Muscle layer of duodenum (tissue), 2 donors: Measurements from ENCODE around the gene TRERF1.

Experiments
- H3K27ac ChIP-seq: one replicate; pipeline ENCODE4 v1.7.0; 2013; ENCODE audit warnings: mild to moderate bottlenecking, low read length
- H3K27me3 ChIP-seq: one replicate; pipeline ENCODE4 v1.7.0; 2013; ENCODE audit warnings: low read depth, mild to moderate bottlenecking, control low read depth, low read length
- H3K36me3 ChIP-seq, 2 donors: one replicate each; pipeline ENCODE4 v1.7.0; 2013; ENCODE audit warnings: low read length in 2 of 2, control low read depth in 1 of 2, mild to moderate bottlenecking in 1 of 2; ENCODE audit not compliant: insufficient read depth in 2 of 2, control insufficient read depth in 1 of 2
- H3K4me1 ChIP-seq, 2 donors: one replicate each; pipeline ENCODE4 v1.7.0; 2013; ENCODE audit warnings: low read length in 2 of 2, mild to moderate bottlenecking in 2 of 2, control low read depth in 1 of 2, moderate library complexity in 1 of 2; ENCODE audit not compliant: insufficient read depth in 2 of 2, control insufficient read depth in 1 of 2
- H3K4me3 ChIP-seq, 2 donors: one replicate each; pipeline ENCODE4 v1.7.0; 2013; ENCODE audit warnings: low read length in 2 of 2, low read depth in 1 of 2, mild to moderate bottlenecking in 1 of 2
- H3K9me3 ChIP-seq, 2 donors: one replicate each; pipeline ENCODE4 v1.7.0; 2013; ENCODE audit warnings: low read length in 2 of 2, control low read depth in 1 of 2, mild to moderate bottlenecking in 1 of 2; ENCODE audit not compliant: control insufficient read depth in 1 of 2
- donor health status: healthy.

The TRERF1 gene

GRCh38 chr6:42250274-42250931, 201.3 kb downstream of the TRERF1 start:
- Histone ChIP-seq H3K27ac (no peak overlapping the region), H3K9me3 (no peaks in the 10 kb centered on the region), H3K4me3 (no peak overlapping the region), H3K4me1 (peaks cover 6 to 20% of the 10 kb centered on the region in 2 donors), H3K36me3 (peaks cover 21 to 35% of the 10 kb centered on the region in 2 donors), H3K27me3 (no peaks in the 10 kb centered on the region)

- no peak overlapping the region for H3K4me3 ChIP-seq
- peaks cover 17 to 32% of the 10 kb centered on the region in 2 donors for H3K36me3 ChIP-seq
- no peak overlapping the region for H3K27ac ChIP-seq
- H3K9me3 ChIP-seq = no peaks in the 10 kb centered on the region
- peaks cover 6 to 20% of the 10 kb centered on the region in 2 donors for H3K4me1 ChIP-seq
- no peaks in the 10 kb centered on the region for H3K27me3 ChIP-seq
These were observed 202.4 kb downstream of the TRERF1 start for GRCh38 chr6:42249279-42249678.

GRCh38 chr6:42243046-42243445, 208.7 kb downstream of the TRERF1 start:
- Histone ChIP-seq H3K27me3 (no peaks in the 10 kb centered on the region), H3K4me3 (no peak overlapping the region), H3K27ac (no peak overlapping the region), H3K9me3 (no peaks in the 10 kb centered on the region), H3K4me1 (no peaks in the 10 kb centered on the region), H3K36me3 (peaks cover 25 to 48% of the 10 kb centered on the region in 2 donors)

GRCh38 chr6:42241915-42242314, 209.8 kb downstream of the TRERF1 start:
- Histone ChIP-seq H3K4me3 (no peak overlapping the region), H3K9me3 (no peaks in the 10 kb centered on the region), H3K36me3 (peaks cover 25 to 48% of the 10 kb centered on the region in 2 donors), H3K27ac (no peak overlapping the region), H3K27me3 (no peaks in the 10 kb centered on the region), H3K4me1 (no peaks in the 10 kb centered on the region)

GRCh38 chr6:42239736-42240375, 211.9 kb downstream of the TRERF1 start:
- Histone ChIP-seq H3K27me3 (no peaks in the 10 kb centered on the region), H3K9me3 (no peaks in the 10 kb centered on the region), H3K4me1 (no peaks in the 10 kb centered on the region), H3K36me3 (peaks cover 25 to 52% of the 10 kb centered on the region in 2 donors), H3K4me3 (no peak overlapping the region), H3K27ac (no peak overlapping the region)

GRCh38 chr6:42239333-42239732, 212.4 kb downstream of the TRERF1 start:
- Histone ChIP-seq H3K4me3 (no peak overlapping the region), H3K27me3 (no peaks in the 10 kb centered on the region), H3K9me3 (no peaks in the 10 kb centered on the region), H3K36me3 (peaks cover 20 to 48% of the 10 kb centered on the region in 2 donors), H3K27ac (no peak overlapping the region), H3K4me1 (no peaks in the 10 kb centered on the region)

GRCh38 chr6:42237857-42238256, 213.9 kb downstream of the TRERF1 start:
- Histone ChIP-seq H3K36me3 (peaks cover 16 to 44% of the 10 kb centered on the region in 2 donors), H3K4me3 (no peak overlapping the region), H3K4me1 (no peaks in the 10 kb centered on the region), H3K27ac (no peak overlapping the region), H3K27me3 (no peaks in the 10 kb centered on the region), H3K9me3 (no peaks in the 10 kb centered on the region)

GRCh38 chr6:42236682-42237473, 214.8 kb downstream of the TRERF1 start:
- Histone ChIP-seq H3K36me3 (peaks cover 17 to 39% of the 10 kb centered on the region in 2 donors), H3K27ac (no peak overlapping the region), H3K4me3 (no peak overlapping the region), H3K4me1 (no peaks in the 10 kb centered on the region), H3K27me3 (no peaks in the 10 kb centered on the region), H3K9me3 (no peaks in the 10 kb centered on the region)

- no peaks in the 10 kb centered on the region for H3K4me1 ChIP-seq
- peaks cover 23 to 36% of the 10 kb centered on the region in 2 donors for H3K36me3 ChIP-seq
- no peak overlapping the region for H3K4me3 ChIP-seq
- H3K27ac ChIP-seq = no peak overlapping the region
- H3K27me3 ChIP-seq = no peaks in the 10 kb centered on the region
- no peaks in the 10 kb centered on the region for H3K9me3 ChIP-seq
These were observed 215.7 kb downstream of the TRERF1 start for GRCh38 chr6:42236030-42236429.

- Histone ChIP-seq H3K27me3 (no peaks in the 10 kb centered on the region), H3K9me3 (no peaks in the 10 kb centered on the region), H3K4me3 (no peak overlapping the region), H3K27ac (no peak overlapping the region), H3K36me3 (peaks cover 19 to 20% of the 10 kb centered on the region in 2 donors), H3K4me1 (no peaks in the 10 kb centered on the region)
These were observed 219.7 kb downstream of the TRERF1 start for GRCh38 chr6:42232035-42232434.
